Measurements from ENCODE around the gene CDK16.
A peak's percentile ranks its signal among the peaks of the same experiment; 100 is the strongest.

The CDK16 gene

GRCh38 chrX:47218280-47218919, at the start of gene CDK16:
Gene CDK16, plus strand, starts transcription at chrX:47218681. Its CDS starts 4,877 bp downstream, at chrX:47223558.
- peak within 1 kb of the TSS; percentile 94 for H3K27ac ChIP-seq
- DNase-seq (ENCODE audit: low read depth, low spot score), result no peak

DNA sequence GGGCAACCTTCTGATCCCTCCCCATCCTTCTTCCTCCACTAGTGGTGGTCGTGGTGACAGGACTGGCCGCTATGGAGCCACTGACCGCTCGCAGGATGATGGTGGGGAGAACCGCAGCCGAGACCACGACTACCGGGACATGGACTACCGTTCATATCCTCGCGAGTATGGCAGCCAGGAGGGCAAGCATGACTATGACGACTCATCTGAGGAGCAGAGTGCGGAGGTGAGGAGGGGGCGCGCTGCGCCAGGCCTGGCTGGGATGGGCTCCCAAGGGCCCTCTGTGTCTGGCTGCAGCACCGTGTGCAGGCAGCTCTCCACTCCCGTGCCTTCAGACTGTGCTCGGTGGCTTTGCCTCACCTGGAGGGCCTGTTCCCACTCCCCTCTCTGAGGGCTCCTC, 49.2 kb upstream of the CDK16 start:
- H3K27ac ChIP-seq, result no peak overlapping the region
- no peak for DNase-seq (ENCODE audit: low read depth, low spot score)

- no peak for DNase-seq (ENCODE audit: low read depth, low spot score)
These were observed 48.6 kb upstream of the CDK16 start for GRCh38 chrX:47169726-47170515.

DNA sequence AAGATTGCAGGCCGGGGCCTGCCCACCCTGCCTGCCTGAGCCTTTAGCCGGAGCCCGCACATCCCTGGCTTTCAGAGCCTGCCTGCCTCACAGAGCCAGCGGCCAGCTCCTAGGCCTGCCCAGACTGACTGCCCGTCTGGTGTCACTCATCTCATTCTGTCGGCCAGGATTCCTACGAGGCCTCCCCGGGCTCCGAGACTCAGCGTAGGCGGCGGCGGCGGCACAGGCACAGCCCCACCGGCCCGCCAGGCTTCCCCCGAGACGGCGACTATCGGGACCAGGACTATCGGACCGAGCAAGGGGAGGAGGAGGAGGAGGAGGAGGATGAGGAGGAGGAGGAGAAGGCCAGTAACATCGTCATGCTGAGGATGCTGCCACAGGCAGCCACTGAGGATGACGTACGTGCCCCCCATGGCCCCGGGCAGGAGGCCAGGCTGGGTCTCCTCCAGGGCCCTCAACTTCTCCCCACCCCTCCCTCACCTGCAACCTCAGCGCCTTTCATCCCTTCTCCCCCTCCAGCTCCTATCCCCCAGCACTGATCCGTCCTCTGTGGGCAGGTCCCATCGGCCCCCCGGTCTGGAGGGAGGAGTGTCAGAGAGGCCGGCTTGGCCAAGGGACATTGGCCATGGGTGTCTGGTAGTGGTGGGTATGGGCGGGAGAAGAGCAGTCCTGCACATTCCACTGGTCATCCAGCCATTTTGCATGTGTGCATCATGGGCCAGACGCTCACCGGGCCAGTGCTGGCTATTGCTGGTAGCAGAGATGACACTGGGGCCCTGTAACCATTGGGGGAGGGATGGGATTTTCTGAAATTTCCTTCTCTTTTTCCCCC, 47.4 kb upstream of the CDK16 start:
- no peak for DNase-seq (ENCODE audit: low read depth, low spot score)
- H3K27ac ChIP-seq, result no peak overlapping the region

More at GRCh38 chrX:47169726-47170515, 48.6 kb upstream of the CDK16 start:
- H3K27ac ChIP-seq, result no peak overlapping the region

DNA sequence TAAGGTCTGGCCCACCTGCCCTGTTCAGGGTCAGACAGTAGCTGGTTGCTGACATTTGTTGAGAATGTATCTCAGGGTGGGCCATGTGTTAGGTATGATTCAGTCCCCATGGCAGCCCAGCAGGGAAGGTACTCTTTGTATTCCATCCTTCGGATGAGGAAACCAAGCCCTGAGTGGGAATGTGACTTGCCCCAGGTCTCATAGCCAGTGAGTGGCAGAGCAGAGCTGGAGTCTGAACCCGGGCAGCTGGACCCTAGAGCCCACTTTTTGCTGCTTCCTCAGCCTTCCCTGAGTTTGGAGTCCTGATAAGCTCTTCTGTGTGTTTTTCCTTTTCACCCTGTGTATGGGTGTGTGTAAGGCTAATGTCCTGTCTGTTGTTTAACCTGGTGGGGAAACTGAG, 46.5 kb upstream of the CDK16 start:
- no peak for DNase-seq (ENCODE audit: low read depth, low spot score)

GRCh38 chrX:47172549-47172948, 45.9 kb upstream of the CDK16 start:
- no peak for DNase-seq (ENCODE audit: low read depth, low spot score)

More for the DNA sequence above, 46.5 kb upstream of the CDK16 start:
- H3K27ac ChIP-seq, result no peak overlapping the region

GRCh38 chrX:47172971-47173792, 45.3 kb upstream of the CDK16 start:
- no peak for DNase-seq (ENCODE audit: low read depth, low spot score)
- no peak overlapping the region for H3K27ac ChIP-seq

More at GRCh38 chrX:47172549-47172948, 45.9 kb upstream of the CDK16 start:
- H3K27ac ChIP-seq, result no peak overlapping the region

GRCh38 chrX:47174376-47174775, 44.1 kb upstream of the CDK16 start:
- DNase-seq (ENCODE audit: low read depth, low spot score), result no peak
- no peak overlapping the region for H3K27ac ChIP-seq

DNA sequence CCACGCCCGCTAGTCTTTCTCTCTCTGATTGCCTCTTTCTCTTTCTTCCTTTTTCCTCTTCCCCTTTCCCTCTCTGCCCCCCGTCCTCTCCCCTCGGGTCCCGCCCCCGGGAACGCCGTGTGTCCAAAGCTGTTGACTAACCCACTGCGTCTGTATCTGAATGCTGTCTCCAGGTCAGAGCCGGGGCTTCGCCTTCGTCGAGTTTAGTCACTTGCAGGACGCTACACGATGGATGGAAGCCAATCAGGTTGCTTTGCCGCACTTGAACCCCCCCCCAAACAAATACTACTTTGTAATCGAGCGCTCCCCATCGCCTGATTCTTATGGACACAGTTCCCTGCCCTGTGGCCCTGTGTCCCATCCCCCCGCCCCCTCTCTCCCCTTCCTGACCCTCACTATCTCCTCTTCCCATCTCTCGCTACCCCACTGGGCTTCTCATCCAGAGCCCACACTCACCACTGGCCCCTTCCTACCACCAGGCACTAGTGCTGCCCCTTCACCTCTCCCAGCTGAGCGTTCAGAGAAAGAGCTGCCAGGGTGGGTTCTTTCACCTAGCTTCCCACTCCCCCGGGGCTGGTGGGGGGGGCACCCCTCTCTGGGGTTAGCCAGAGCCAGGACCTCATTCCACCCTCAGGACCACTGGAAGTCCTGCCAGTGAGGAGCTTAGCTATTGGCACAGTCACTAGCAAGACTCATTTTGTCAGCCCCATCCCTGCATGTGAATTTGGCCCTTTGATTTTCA, 43.5 kb upstream of the CDK16 start:
- H3K27ac ChIP-seq, result no peak overlapping the region
- DNase-seq (ENCODE audit: low read depth, low spot score), result no peak

DNA sequence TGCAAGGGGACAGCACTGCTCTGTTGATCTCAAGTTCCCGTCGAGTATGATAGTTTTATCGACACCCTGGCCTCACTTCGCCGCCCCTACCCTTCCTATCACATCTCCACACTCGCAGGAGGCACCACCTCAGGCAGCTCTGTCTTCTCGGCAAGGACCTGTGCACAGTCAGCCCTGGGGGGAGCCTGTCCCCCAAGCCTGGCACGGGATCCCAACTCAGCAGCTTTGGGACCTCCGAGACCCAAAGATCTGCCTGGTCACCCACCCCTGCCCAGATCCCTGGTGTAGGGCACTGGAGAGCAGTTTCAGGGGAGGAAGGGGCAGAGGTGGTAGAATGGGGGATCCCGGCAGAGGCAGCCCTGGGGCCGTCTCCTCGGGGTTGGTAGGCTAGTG, 42.9 kb upstream of the CDK16 start:
- H3K27ac ChIP-seq, result no peak overlapping the region
- no peak for DNase-seq (ENCODE audit: low read depth, low spot score)

DNA sequence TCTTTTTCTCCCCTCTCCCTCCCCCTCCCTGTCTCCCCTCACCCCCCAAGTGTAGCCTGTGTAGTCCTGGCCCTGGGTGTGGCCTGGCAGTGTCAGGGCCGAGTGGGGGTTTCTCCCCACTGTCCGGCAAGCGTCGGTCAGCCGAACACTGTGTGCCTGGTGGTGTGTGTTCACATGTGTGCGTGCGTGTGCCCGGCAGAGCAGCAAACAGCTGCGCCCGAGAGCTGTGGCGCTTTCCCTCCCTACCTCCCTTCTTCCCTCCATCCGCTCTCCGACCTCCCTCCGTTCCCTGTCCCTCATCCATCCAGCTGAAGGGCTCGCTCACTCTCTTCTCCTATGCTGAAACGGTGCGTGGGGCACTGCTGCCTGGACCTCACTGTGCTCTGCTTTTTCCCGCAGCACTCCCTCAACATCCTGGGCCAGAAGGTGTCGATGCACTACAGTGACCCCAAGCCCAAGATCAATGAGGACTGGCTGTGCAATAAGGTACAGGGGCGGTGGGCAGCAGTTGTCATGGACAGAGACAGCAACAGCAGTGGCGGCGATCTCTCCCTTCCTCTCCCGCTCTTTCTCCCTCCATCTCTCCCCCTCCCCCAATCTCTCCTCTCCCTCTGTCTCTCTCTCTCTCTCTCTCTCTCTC, 42.3 kb upstream of the CDK16 start:
- H3K27ac ChIP-seq, result no peak overlapping the region
- DNase-seq (ENCODE audit: low read depth, low spot score), result no peak

- no peak for DNase-seq (ENCODE audit: low read depth, low spot score)
- H3K27ac ChIP-seq, result peak overlapping the region; percentile 66
These were observed 41.4 kb upstream of the CDK16 start for GRCh38 chrX:47177079-47177478.

- H3K27ac ChIP-seq, result peak overlapping the region; percentile 66
These were observed 40.1 kb upstream of the CDK16 start for GRCh38 chrX:47178337-47178736.

DNA sequence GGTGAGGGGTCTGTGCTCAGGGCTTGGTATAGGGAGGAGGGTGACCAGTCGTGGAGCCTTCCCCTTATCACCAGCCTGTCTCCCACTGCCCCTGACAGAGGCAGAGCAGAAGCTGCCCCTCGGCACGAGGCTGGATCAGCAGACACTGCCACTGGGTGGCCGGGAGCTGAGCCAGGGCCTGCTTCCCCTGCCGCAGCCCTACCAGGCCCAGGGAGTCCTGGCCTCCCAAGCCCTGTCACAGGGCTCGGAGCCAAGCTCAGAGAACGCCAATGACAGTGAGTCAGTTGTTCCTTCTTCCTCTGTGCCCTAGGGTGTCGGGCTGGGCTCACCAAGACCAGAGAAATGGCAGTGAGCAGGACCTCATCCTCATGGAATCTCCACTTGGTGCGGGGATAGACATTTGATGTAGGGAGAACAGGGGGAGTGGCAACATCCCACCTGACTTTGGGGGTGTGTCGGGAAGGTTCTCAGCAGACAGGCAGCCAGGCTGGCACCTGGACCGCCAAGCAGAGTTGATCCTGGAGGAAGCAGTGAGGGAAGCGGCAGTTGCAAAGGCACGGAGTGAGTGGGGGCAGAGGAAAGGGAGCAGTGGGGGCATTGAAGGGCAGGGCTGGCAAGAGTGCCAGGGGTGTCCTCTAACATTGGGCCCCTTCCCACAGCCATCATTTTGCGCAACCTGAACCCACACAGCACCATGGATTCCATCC, 39.1 kb upstream of the CDK16 start:
- H3K27ac ChIP-seq, result peak overlapping the region; percentile 66
- no peak for DNase-seq (ENCODE audit: low read depth, low spot score)

More at GRCh38 chrX:47178337-47178736, 40.1 kb upstream of the CDK16 start:
- no peak for DNase-seq (ENCODE audit: low read depth, low spot score)

DNA sequence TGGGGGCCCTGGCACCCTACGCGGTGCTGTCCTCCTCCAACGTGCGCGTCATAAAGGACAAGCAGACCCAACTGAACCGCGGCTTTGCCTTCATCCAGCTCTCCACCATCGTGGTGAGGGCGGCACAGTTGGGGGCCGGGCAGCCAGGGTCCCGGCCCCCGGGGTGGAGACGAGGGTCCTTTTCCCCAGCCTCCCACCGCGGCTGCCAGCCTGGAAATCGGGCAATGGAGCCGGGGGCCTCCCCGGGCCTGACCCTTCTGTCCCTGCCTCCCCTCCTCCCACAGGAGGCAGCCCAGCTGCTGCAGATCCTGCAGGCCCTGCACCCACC, 38.6 kb upstream of the CDK16 start:
- peak overlapping the region; percentile 66 for H3K27ac ChIP-seq
- DNase-seq (ENCODE audit: low read depth, low spot score), result no peak

DNA sequence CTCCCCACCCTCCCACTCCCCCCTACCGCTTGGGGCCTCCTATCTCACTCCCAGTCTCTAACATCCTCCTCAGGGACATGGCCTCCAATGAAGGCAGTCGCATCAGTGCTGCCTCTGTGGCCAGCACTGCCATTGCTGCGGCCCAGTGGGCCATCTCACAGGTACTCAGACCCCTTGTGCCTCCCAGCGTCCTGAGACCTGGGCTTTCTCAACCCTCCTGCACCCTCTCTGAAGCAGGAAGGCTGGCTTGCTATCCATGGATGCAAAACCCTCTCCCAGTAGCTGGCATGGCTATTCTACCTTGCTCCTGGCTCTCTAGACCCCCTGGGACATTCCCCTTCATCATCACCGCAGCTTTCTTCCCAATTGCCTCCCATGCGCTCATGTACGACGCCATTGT, 38.1 kb upstream of the CDK16 start:
- no peak for DNase-seq (ENCODE audit: low read depth, low spot score)
- no peak overlapping the region for H3K27ac ChIP-seq

- no peak for DNase-seq (ENCODE audit: low read depth, low spot score)
- H3K27ac ChIP-seq, result no peak overlapping the region
These were observed 37.2 kb upstream of the CDK16 start for GRCh38 chrX:47181301-47181700.

- DNase-seq (ENCODE audit: low read depth, low spot score), result no peak
- no peak overlapping the region for H3K27ac ChIP-seq
These were observed 36.3 kb upstream of the CDK16 start for GRCh38 chrX:47182106-47182700.

All from epithelial cell of prostate (primary cell).